ENCODE measurements around the gene CRK. TPM values are rescaled to one million over a fixed set of nuclear protein-coding genes. Genes with fewer than 3 reads are reported as not detected.

The CRK gene
- total RNA-seq, 1 donor from 2014 or later: 70.4 TPM

DNA sequence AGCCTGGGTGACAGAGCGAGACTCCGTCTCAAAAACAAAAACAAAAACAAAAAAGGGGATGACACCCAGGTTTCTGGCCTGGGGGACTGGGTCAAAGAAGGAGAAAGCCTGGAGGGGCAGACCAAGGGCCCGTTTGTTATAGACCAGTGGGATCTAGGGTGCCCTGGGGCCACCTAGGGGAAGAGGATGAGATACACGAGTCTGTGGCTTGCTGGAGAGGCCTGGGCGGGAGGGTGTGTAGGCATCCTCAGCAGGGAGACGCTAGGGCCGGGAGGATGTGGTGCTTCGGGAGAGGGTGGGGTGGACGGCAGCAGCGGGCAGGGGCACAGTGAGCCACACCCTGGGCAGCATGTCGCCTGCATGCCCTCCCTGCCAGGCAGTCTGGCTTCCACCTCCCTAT, 17.1 kb upstream of the CRK start:
- Mint-ChIP-seq H3K4me3 (ENCODE audit: unreplicated experiment) (no peak overlapping the region), H3K4me1 (ENCODE audit: low read depth) (peaks cover 7% of the 10 kb centered on the region), H3K27ac (ENCODE audit: unreplicated experiment) (no peak overlapping the region), H3K36me3 (ENCODE audit: low read depth) (peaks cover 35% of the 10 kb centered on the region), H3K9me3 (ENCODE audit: low read depth) (no peaks in the 10 kb centered on the region), H3K27me3 (ENCODE audit: low read depth) (no peaks in the 10 kb centered on the region)
- TF ChIP-seq, protein P1, sequence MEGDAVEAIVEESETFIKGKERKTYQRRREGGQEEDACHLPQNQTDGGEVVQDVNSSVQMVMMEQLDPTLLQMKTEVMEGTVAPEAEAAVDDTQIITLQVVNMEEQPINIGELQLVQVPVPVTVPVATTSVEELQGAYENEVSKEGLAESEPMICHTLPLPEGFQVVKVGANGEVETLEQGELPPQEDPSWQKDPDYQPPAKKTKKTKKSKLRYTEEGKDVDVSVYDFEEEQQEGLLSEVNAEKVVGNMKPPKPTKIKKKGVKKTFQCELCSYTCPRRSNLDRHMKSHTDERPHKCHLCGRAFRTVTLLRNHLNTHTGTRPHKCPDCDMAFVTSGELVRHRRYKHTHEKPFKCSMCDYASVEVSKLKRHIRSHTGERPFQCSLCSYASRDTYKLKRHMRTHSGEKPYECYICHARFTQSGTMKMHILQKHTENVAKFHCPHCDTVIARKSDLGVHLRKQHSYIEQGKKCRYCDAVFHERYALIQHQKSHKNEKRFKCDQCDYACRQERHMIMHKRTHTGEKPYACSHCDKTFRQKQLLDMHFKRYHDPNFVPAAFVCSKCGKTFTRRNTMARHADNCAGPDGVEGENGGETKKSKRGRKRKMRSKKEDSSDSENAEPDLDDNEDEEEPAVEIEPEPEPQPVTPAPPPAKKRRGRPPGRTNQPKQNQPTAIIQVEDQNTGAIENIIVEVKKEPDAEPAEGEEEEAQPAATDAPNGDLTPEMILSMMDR (IDR thresholded peaks at IDR 0.05): peak; percentile 35
- no peak for DNase-seq (ENCODE audit: low spot score)

DNA sequence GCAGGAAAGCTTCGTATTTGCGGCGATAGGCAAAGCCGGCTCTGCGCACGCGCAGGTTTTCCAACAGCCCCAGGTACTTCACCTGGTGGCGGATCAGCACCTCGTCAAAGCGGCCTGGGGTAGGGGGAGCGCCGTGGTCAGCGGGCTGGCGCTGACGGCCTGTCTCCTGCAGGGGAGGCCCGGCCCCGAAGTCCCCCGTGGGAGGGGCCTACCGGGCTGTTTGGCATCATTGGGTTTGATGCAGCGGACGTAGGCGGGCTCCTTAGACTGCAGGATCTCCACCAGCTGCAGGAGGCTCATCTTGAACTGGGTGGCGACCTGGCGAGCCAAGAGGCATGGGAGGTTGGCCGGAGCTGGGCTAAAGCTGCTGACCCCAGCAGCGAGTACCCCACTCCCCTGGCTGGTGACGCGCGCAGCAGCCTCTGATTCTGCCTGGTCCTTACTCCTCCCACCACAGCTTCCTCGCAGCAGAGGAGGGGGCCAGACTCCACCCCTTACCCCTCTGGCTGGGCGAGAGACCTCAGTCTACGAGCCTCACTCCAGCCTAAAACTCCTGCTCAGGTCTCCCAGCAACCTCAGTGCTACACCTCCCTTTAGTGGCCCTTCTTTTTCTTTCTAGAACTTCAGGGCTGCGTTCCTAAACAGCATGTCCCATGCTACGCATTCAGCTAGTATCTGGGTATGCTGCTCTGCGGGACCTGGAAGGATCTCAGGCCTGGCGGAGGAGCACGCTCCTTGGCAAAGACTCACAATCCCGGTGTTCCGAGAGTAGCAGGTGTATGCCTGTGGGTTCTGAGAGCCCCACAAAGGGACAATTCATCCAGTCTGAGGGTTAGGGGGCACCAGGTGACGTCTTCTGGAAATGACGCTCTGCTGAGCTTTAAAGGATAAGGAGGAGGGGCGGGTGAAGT, 16.1 kb upstream of the CRK start:
- Mint-ChIP-seq H3K9me3 (ENCODE audit: low read depth) (no peaks in the 10 kb centered on the region), H3K4me1 (ENCODE audit: low read depth) (peaks cover 7% of the 10 kb centered on the region), H3K36me3 (ENCODE audit: low read depth) (peaks cover 36% of the 10 kb centered on the region), H3K27ac (ENCODE audit: unreplicated experiment) (peak overlapping the region; percentile 17), H3K4me3 (ENCODE audit: unreplicated experiment) (no peak overlapping the region), H3K27me3 (ENCODE audit: low read depth) (no peaks in the 10 kb centered on the region)
- TF ChIP-seq, protein P1 (IDR thresholded peaks at IDR 0.05): no peak
- DNase-seq (ENCODE audit: low spot score): no peak

DNA sequence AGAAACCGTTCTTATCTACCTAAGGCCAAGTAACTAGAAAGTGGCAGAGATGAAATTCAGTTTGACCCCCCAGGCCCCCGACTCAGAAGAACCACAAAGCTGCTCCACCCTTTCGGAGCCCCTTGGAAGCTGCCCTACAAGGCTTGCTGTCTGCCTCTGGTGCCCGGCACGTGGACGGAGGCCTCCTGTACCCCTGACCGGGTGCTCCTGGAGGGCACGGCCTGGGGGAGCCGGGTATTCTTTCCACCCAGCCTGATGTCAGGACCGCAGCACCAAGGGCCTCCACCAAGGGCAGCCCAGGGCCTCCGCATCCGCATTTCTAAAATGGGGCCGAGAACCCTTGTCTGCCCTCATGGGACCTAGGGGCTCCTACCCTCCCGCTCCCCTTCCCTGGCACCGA, 15.5 kb upstream of the CRK start:
- Mint-ChIP-seq H3K27me3 (ENCODE audit: low read depth) (no peaks in the 10 kb centered on the region), H3K27ac (ENCODE audit: unreplicated experiment) (no peak overlapping the region), H3K36me3 (ENCODE audit: low read depth) (peaks cover 35% of the 10 kb centered on the region), H3K4me3 (ENCODE audit: unreplicated experiment) (no peak overlapping the region), H3K4me1 (ENCODE audit: low read depth) (peaks cover 7% of the 10 kb centered on the region), H3K9me3 (ENCODE audit: low read depth) (no peaks in the 10 kb centered on the region)
- TF ChIP-seq, protein P1 (IDR thresholded peaks at IDR 0.05): no peak
- DNase-seq (ENCODE audit: low spot score): no peak

- Mint-ChIP-seq H3K4me3 (ENCODE audit: unreplicated experiment) (no peak overlapping the region), H3K27me3 (ENCODE audit: low read depth) (no peaks in the 10 kb centered on the region), H3K27ac (ENCODE audit: unreplicated experiment) (no peak overlapping the region), H3K9me3 (ENCODE audit: low read depth) (no peaks in the 10 kb centered on the region), H3K36me3 (ENCODE audit: low read depth) (peaks cover 35% of the 10 kb centered on the region), H3K4me1 (ENCODE audit: low read depth) (peaks cover 7% of the 10 kb centered on the region)
- no peak for DNase-seq (ENCODE audit: low spot score)
- TF ChIP-seq, protein P1 (IDR thresholded peaks at IDR 0.05): no peak
These were observed 14.9 kb upstream of the CRK start for GRCh38 chr17:1470755-1471462.

DNA sequence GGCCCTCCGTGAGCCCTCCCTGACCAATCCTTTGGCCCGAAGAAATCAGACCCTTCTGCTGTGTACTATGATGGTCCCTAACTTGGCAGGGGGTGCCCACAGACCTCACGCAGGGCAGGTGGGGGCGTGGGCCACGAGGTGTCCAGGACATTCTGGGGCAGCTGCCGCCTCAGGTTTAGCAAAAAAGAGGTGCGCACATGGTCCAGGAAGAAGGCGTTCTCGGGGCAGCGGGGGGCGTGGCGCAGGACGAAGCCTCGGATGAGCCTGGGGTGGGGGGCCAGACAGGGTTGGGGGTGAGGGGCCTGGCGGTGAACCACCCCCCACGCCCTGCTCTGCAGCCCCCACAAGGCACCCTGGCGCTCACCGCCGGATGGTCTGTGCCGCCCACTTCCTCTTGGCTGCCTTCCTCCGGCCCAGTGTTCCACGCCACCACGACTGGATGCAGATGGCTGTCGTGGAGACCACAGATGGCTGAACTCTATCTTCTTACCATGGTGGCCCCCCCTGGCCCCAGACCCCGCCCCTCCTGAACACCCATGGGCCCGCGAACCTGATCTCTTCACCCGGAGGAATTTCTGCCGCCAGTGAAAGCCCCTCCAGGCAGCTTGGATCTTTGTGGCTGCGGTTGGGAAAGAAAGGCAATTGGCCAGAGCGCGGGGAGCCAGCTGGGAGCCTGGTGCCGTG, 14.2 kb upstream of the CRK start:
- Mint-ChIP-seq H3K4me1 (ENCODE audit: low read depth) (peaks cover 9% of the 10 kb centered on the region), H3K9me3 (ENCODE audit: low read depth) (no peaks in the 10 kb centered on the region), H3K27ac (ENCODE audit: unreplicated experiment) (no peak overlapping the region), H3K36me3 (ENCODE audit: low read depth) (peaks cover 36% of the 10 kb centered on the region), H3K4me3 (ENCODE audit: unreplicated experiment) (no peak overlapping the region), H3K27me3 (ENCODE audit: low read depth) (no peaks in the 10 kb centered on the region)
- TF ChIP-seq, protein P1 (IDR thresholded peaks at IDR 0.05): no peak
- no peak for DNase-seq (ENCODE audit: low spot score)

Data from chondrocyte (in vitro differentiated cells).